GM15510 (cell line): ENCODE data around the gene ANKMY1.

Experiments
- POLR2A ChIP-seq: IDR thresholded peaks from 3 replicates; pipeline ENCODE4 v1.6.1; 2011; ENCODE audit warnings: borderline replicate concordance; ENCODE audit not compliant: insufficient read length; ENCODE audit errors: extremely low read depth

Gene ANKMY1

GRCh38 chr2:240480834-240481623, 76.8 kb downstream of the ANKMY1 start:
- TF ChIP-seq POLR2A, result no peak

GRCh38 chr2:240479111-240479501, 78.7 kb downstream of the ANKMY1 start:
- no peak for TF ChIP-seq POLR2A

- TF ChIP-seq POLR2A, result no peak
Observed at GRCh38 chr2:240478346-240479110, 79.3 kb downstream of the ANKMY1 start.

GRCh38 chr2:240477916-240478315, 79.9 kb downstream of the ANKMY1 start:
- no peak for TF ChIP-seq POLR2A

GRCh38 chr2:240473211-240473610, 84.6 kb downstream of the ANKMY1 start:
- TF ChIP-seq POLR2A, result no peak

- TF ChIP-seq POLR2A, result no peak
Observed at GRCh38 chr2:240472078-240472790, 85.6 kb downstream of the ANKMY1 start.

- TF ChIP-seq POLR2A, result no peak
Observed at GRCh38 chr2:240469740-240470139, 88.0 kb downstream of the ANKMY1 start.

- no peak for TF ChIP-seq POLR2A
Observed at GRCh38 chr2:240469239-240469636, 88.5 kb downstream of the ANKMY1 start.

GRCh38 chr2:240468303-240469238, 89.2 kb downstream of the ANKMY1 start:
- no peak for TF ChIP-seq POLR2A

- TF ChIP-seq POLR2A, result no peak
Observed at GRCh38 chr2:240467659-240468302, 90.0 kb downstream of the ANKMY1 start.

GRCh38 chr2:240467149-240467642, 90.6 kb downstream of the ANKMY1 start:
- no peak for TF ChIP-seq POLR2A

- no peak for TF ChIP-seq POLR2A
Observed at GRCh38 chr2:240466579-240467148, 91.1 kb downstream of the ANKMY1 start.
